CD4-positive, alpha-beta T cell treated with Interleukin-4 for 4 hours (primary cell): ENCODE results near the gene TMEM74B.
A peak's percentile ranks its signal among the peaks of the same experiment; 100 is the strongest.
"Not testable (repeated sequence)": the region's sequence is repeated elsewhere in the genome, so short reads cannot be mapped to it uniquely, and the experiment has no call there.

Experiments used
- DNase-seq: peaks from one replicate; pipeline ENCODE4 v3.0.0-alpha.2; 2020

TMEM74B gene

DNA sequence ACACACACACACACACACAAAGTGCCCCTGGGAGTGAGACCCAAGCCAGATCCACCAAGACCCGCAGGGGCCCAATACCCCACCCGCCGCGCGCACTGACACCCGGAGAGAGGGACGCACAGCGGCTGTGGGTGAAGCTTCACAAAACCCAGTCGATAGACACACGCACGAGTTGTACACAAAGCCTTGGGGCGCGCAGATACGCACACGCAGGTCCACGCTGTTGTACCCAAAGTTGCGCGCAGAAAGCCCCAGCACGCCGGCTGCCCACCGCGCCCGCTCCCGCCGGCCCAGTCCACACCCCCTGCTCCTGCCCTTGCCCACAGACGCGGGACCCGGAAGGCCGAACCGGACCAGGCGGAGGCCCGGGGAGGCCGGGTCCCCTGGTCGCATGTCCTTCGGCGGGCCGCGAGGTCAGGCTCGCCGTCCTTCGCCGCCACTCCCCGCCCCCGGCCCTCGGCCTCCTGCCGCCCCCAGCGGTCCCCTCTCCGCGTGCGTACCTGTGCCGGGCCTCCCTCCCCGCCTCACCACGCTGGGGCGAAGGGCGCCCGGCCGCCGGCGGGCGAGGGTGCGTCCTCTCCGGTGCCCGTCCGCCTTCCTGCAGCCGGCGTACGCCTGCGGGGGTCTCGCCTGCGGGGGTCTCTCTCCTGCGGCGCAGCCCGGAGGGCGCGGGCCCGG lies at the start of gene TMEM74B:
TMEM74B (minus strand) TSS at position 344 of the 678 bp plus-strand sequence. CDS start 1,180 bp downstream, outside the sequence.
- DNase-seq = no peak

DNA sequence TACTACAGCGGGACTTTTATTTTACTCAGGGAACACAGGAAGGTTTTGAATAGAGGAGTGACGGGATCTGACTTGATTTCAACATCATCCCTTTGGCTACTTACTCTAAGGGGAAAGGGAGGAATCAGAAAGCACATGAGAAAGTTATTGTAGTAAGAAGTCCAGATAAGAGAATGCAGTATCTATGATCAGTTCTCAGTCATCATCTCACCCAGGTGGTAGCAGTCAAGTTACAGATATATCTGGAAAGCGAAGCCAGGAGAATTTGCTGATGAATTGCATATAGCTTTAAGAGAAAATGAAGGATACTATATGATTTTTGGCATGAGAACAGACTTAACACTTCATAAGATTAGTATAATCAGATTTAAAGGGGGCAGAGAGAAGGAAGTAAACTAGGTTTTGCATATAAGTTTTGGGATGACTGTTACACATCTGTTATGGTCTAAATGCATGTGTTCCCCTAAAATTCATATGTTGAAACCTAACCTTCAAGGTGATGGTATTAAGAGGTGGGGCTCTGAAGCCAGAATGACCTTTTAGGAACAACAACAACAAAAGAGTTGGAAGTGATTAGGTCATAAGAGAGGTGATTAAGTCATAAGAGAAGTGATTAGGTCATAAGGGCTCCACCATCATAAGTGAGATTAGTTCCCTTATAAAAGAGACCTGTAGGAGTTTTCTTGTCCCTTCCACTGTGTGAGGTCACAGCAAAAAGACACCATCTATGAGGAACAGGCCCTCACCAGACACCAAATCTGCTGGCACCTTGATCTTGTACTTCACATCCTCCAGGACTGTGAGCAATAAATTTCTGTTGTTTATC lies 47.7 kb upstream of the TMEM74B start:
- no peak for DNase-seq

DNA sequence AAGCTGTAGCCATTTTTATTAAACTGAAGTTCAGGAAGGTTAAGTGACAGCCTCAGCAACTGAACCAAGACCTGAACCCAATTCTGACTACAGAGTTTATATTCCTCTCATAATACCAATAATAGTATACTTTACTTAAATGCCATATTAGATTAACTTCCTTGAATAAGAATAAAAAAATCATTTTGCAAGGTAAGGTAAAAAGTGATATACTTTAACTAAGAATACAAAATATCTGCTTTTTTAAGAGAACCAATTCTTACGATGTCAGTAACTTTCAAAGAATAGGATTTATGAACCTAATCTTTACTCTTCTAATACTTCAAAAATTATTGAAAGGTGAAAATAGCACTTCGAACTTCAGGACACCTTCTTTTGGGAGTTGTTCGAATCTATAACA lies 44.8 kb upstream of the TMEM74B start:
- DNase-seq = no peak

DNA sequence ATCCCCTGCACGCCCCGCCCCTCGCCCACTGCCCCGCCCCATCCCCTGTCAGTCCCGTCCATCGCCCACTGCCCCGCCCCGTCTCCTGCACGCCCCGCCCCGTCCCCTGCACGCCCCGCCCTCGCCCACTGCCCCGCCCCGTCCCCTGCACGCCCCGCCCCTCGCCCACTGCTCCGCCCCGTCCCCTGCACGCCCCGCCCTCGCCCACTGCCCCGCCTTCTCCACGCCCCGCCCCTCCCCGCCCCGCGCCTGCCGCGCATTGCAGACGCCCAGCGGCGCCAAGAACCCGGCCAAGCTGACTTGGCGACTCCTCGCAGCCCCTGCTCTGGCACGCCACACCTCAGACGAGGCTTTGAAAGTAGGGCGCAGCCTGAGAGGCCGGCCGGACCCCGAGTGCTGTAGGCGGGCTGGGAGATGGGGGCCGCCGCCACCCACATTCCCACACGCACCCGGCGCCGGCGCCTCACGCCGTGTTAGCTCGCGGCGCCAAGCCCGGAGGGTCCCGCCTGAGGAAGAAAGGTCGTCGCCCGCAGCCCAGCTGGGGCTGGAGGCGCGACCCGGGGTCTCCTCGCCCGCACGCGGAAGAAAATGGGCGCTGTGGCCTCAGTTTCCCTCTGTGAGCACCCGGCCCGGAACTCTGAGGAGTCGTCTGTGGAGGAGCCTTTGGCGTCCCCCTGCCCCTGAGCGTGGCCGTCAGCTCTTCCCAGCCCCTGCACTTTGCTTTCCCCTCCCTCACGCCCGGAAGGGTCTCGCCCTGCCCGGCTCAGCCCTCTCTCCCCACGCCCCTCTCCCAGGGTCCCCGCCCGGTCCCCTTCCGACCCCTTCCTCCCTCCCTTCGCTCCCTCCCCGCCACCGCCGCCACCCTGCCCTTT lies 41.2 kb upstream of the TMEM74B start, which contains the start of gene RAD21L1:
RAD21L1 (plus strand) TSS at position 262 of the 872 bp plus-strand sequence. CDS start 2,410 bp downstream, outside the sequence.
- DNase-seq = peak; percentile 63

DNA sequence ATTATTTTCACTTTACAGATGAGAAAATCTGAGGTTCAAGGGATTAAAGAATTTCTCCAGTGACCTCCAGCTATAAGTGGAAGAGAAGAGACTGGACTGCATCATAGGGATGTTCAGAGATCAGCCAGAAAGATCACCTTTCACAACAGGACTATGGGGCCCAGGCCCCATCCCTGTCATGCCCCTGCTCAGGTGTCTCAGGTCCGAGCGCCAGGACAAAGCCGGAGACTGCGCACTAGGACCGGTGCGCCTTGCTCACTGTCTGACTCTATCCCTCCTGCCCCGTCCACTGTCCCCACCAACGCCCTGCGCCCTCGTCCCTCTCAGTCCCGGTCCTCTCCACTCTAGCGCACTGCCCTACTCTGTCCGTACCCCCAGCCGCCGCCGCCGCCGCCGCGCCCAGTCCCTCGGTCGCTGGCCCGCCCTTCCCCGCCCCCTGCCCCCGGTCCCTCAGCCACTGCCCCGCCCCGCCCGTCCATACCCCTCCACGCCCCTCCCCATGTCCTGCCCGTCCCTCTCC lies 40.5 kb upstream of the TMEM74B start:
- DNase-seq = no peak

DNA sequence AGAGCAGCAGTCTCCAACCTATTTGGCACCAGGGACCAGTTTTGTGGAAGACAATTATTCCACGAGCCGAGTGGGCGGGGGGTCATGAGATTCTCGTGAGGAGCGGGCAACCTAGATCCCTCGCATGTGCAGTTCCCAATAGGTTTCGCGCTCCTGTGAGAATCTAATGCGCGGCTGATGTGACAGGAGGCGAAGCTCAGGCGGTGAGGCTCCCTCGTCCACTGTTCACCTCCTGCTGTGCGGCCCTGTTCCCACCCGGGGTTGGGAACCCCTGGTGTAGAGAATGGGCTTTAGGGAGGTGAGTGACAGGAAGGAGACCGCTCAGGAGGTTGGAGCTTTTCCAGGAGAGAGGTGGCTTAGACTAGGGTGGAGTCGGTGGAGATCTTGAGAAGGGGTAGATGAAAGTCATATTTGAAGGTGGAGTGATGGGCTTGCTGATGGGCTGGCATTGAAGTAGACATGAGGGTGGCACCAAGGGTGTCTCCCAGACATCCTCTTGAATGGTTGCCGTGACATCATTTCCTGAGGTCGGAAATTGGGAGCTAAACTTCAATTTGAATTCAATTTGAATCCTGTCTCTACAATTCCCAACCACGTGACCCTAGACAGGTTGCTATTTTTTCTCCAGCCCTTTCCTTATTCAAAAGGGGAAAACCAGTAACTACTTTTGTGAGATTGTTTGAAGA lies 39.6 kb upstream of the TMEM74B start:
- DNase-seq = no peak

DNA sequence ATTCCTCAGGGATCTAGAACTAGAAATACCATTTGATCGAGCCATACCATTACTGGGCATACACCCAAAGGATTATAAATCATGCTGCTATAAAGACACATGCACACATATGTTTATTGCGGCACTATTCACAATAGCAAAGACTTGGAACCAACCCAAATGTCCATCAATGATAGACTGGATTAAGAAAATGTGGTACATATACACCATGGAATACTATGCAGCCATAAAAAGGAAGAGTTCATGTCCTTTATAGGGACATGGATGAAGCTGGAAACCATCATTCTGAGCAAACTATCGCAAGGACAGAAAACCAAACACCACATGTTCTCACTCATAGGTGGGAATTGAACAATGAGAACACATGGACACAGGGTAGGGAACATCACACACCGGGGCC lies 38.0 kb upstream of the TMEM74B start:
- DNase-seq = not testable (repeated sequence)

DNA sequence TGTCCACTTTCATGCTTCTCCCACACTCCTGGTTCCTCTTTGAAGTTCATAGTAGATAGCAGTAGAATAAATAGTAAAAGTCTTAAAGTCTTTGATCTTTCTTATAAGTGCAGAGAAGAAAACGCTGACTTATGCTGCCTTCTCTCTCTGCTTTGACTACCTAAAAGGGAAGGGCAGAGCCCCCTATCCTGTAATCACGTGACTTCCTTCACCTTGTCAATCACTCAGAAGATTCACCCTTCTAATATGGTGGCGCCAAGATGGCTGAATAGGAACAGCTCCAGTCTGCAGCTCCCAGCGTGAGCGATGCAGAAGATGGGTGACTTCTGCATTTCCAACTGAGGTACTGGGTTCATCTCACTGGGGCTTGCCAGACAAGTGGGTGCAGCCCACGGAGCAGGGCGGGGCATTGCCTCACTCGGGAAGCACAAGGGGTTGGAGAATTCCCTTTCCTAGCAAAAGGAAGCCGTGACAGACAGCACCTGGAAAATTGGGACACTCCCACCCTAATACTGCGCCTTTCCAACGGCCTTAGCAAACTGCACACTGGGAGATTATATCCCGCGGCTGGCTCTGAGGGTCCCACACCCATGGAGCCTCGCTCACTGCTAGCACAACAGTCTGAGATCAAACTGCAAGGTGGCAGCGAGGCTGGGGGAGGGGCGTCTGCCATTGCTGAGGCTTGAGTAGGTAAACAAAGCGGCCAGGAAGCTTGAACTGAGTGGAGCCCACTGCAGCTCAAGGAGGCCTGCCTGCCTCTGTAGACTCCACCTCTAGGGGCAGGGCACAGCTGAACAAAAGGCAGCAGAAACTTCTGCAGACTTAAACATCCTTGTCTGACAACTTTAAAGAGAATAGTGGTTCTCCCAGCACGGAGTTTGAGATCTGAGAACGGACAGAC lies 32.0 kb upstream of the TMEM74B start:
- not testable (repeated sequence) for DNase-seq

DNA sequence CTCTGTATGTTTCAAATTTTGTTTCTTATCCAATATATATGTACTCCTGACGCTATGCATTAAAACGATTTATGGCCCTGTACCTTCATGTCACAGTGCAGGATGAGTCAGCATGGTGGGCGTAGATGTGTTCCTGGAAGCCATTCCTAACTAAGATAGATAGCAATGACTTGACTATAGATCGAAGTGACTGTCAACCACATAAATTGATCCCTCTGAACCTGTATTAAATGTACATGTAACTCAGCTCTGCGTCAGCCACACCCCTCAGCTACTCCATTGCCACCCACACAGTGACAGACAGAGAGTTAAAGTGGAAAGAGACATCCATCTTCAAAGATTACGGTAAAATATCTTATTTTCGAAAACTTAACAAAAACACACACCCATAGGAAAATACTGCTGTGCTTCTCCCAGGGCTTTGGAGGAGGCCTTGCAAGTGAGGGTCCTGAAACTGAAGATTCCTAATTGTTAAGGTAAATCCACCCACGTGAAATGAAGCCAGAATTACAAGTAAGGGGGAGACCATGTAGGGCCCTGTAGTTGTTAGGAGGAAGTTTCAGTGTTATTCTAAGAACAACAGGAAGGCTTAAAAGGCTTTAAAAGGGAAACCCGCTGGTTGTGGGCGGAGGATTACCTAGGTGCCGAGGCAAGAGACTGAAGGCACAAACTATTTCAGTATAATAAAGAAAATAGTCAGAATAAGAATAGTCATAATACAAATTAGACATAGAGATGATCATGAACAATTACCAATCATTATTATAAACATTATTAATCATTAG lies 30.8 kb upstream of the TMEM74B start:
- DNase-seq = peak; percentile 28

DNA sequence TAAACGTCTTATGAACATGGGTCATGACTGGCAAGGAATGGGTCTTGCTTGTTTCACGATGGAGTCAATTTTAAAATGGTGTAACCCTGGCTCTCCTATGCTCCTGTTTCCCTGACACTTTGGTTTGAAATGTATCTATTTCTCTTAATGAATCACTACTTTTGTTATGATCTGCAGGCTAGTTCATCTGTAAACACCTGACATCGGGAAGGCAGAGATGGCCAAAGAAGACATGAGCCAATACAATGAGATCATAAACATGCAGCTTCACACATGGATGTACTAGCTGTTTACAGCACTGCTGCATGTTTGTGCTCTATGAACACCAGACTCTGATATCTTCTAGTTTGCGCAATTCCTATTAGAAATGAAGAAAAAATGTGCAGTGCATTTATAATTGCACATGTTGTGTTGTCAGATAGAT lies 30.1 kb upstream of the TMEM74B start:
- no peak for DNase-seq

DNA sequence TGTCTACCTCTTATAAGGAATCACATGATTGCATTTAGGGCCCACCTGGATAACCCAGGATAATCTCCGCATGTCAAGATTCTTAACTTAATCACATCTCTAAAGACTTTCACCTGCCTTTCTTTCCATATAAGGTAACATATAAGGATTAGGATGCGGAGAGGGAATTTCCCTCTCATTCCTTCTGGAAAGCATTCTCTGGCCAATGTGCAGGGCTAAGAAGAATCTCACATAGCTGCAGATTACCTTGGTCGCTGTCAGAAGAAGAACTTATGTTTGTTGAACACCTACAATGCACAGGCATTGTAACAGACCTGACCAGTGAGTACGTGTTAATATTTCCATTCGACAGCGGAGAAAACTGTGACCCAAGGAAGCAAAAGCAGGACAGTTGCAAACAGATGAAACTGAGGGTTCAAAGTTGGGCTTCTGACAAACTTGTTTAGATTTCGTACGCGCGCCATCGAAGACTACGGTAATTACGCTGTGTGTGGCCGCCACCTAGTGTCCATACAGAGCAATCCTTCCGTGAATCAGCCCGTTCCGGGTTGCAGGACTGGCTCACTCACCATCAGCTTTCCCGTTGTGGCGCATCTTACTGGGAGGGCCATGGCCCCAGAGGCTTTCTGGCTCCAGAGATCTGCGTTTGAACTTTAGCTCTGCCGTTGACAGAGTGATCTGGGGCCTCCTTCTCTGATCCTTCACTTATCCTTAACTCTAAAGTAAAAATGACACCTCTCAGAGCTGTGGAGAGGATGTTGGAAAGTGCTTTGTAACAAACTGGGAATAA lies 28.0 kb upstream of the TMEM74B start:
- DNase-seq = peak; percentile 66

DNA sequence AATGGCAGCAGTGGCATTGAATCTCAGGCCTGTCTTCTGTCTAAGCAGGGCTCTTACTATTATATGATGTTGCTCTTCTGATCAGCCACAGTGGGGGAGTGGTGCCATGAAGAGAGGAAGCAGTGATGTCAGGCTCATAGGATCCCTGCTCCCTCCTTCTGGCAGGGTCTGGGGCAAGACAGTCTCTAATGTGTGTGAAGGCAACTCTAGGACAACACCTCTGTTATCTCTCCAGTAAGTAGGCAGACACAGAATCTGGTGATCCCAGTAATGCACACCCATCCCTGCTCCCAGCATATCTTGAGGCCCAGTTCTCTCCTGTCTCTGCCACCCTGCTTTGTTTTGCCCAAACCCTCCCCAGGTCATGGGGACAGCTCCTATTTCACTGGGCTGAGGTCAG lies 27.2 kb upstream of the TMEM74B start:
- DNase-seq = no peak

DNA sequence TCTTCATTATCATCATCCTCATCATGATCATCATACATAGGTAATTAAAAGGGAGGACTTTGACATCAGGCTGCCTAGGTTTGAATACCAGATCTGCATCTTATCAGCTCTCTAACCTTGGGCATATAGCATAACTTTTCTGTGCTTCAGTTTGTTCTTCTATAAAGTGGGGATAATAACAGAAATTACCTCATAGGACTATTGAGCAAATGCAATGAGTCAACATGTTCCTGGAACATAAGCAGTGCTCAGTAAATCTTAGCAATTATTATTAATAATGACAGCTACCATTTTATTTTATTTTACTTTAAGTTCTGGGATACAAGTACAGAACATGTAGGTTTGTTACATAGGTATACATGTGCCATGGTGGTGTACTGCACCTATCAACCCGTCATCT lies 25.7 kb upstream of the TMEM74B start:
- DNase-seq = no peak

DNA sequence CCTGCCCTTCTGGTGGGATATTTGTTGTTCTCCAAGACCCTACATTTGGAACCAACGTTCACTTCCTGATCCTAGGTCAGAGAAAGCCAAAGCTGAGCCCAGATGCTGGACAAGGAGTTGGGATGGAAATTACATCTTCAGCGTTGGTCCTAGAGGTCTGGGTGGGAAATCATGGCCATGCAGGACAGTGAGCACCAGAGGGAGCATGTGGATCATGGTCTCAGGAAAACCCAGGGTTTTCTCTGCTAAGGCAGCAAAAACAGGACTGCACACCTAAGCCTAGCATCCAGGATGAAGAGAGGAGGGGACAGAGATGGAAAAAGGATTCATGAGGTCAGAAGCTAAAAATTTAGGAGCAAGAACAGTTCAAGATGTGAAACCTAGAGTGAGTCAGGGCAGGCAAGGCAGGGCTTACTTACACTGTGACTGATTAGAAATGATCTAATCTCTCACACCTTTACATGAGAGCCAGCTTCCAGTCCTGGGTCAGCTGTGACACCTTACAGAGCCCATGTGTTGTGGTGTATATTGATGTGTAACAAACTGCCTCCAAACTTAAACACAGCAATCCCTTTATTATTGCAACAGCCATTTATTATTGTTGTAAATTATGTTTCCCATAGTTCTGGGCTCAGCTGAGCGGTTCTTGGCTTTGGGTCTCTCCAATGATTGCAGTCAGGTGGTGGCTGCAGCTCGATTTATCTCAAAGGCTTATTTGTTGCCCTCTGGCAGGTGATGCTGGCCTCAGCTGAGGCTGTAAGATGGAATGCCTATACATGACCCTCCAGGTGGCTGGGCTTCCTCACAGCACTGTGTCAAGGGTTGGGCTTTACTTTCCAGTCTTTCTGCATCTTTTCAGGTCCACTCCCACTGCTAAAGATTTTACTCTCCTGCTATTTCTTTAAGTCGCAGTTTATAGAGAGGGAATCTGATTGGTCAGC lies 24.9 kb upstream of the TMEM74B start:
- no peak for DNase-seq

DNA sequence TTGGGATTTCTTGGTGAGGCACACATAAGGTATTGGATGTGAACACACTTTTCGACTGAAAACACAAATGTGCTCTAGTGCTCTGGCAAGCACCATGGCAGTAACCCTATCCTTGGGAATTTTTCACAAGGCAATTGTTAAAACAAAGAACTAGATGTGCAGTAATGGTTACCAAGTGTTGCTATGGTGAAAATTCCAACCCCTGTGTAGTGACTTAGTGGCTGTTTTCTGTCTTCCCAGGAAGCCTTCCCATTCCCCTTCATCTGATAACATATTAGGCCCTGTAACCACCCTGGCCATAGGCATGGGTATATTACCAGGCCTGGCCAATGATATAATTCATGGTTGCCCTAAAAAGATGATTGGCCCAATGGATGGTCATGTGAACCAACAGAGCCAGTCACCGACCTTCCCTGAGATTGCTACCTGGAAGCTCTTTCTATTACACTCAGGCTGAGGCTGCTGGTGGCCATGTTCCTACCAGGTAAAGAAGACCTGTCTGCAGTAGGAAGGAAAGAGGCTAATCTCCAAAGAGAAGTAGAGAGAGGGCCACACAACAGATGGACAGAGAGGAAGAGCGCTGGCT lies 22.6 kb upstream of the TMEM74B start:
- no peak for DNase-seq

DNA sequence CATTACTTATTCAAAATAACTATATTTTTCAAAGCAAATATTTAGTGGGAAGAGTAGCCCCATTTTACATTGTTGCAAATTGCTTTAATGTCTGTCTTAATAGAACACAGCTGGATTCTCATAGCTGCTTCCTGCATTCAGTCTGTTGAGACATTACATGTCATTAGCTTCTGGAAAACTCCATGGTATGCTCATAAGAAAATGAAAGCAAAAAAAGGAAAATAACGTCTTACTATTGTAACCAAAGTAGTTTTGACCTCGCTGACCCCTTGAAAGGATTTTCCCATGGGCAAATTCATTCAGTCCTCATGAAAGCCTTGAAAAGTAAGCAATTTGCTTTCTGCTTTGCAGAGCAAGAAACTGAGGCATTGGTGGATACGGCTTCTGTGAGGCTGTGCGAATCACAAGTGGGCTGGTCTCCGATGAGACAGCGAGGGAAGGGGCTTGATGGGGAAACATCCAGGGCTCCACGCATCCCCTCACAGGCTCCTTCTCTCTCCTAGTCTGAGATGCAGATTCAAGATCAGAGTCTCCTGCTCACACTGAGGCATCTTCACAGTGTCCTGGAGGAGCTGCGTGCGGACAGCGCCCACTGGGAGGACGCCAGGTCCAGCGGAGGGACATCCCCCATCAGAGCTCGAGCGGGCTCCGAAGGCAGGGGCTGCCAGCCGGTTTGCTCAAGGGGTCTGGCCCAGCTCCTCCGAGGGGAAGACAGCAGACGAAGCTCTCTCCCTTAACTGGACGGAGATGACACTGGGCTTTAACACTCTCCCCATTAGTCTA lies 21.8 kb upstream of the TMEM74B start:
- DNase-seq = no peak

DNA sequence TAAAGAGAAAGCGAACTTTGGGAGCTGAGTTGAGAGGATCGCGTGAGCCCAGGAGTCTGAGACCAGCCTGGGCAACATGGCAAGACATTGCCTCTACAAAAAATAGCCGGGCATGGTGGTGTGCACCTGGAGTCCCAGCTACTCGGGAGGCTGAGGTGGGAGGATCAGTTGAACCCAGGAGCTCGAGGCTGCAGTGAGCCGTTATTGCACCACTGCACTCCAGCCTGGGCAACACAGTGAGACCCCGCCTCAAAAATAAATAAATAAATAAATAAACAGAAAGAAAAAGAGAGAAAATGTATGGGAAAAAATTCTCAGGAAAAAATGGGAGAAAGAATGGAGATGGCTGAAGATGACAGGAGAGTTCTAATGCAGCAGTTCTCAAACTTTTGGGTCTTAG lies 21.0 kb upstream of the TMEM74B start:
- DNase-seq = no peak
